Measurements from ENCODE around the gene SLC6A6. TPM values are rescaled to one million over a fixed set of nuclear protein-coding genes. Genes with fewer than 3 reads are reported as not detected.

Gene SLC6A6
- total RNA-seq, 1 donor from 2014 or later, result 24.2 TPM

DNA sequence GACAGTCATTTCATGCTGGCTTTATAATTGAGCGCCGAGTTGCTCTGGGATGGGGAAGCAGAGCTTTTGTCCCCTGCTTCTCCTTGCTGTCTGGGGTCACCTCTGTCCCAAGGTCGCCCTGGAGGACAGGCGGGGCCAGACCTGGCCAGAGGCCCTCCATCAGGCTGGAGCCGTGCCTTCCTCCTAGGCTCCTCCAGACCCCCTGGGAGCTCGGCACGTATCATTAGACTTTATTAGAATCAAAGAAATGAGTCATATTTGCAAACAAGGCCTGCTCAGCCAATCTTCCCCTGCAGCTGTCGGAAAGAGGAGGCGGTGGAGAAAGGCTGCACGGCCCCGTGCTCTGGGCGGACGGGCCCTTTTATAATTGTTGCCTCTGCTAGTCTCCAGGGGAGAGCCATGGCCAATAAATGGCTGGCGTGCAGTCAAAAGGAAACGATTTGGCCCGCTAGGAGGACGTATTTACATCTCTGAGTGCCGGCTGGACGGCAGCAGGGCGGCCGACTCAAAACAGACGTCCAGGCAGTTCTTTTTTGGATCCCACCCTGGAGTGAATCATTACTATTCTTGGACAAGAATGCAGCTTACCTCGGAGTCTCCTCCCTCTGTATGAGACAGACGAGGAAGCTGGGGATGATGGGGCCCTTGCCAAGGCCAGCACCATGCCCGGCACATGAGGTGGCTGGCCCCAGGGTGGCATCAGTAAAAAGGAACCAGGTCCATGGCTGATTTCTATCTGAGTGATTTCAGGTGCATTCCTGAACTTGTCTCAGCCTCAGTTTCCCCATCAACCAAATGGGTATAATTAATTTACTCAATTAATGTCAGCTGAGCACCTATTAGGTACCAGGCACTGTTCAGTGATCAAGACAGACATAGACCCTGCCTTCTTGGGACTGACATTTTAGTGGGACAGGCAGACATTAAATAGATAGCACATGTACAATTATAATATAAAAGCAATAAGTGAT, 50.6 kb downstream of the SLC6A6 start:
- Mint-ChIP-seq H3K4me1 (ENCODE audit: low read depth, unreplicated experiment) (peaks cover 31% of the 10 kb centered on the region), H3K4me3 (ENCODE audit: unreplicated experiment) (no peak overlapping the region), H3K9me3 (ENCODE audit: unreplicated experiment) (peaks cover 4% of the 10 kb centered on the region), H3K27ac (ENCODE audit: unreplicated experiment) (peak overlapping the region; percentile 85), H3K36me3 (ENCODE audit: low read depth, unreplicated experiment) (peaks cover 14% of the 10 kb centered on the region), H3K27me3 (ENCODE audit: low read depth, unreplicated experiment) (no peaks in the 10 kb centered on the region)
- peak overlapping the region; percentile 2 for H3K4me3 ChIP-seq (ENCODE audit: insufficient read depth, low read depth, low read length)
- FAIRE-seq (peak; percentile 95), DNase-seq (ENCODE audit: low read depth) (peak; percentile 98)
- H3K9ac ChIP-seq (ENCODE audit: low read length), result peak overlapping the region; percentile 84
- peak overlapping the region; percentile 97 for H3K27ac ChIP-seq (ENCODE audit: low read depth, low read length)
- peaks cover 5% of the 10 kb centered on the region for H4K20me1 ChIP-seq (ENCODE audit: insufficient read depth, low read length)
- H2AFZ ChIP-seq (ENCODE audit: low read depth, low read length), result no peak overlapping the region
- H3K4me1 ChIP-seq (ENCODE audit: insufficient read depth, low read length), result peaks cover 35% of the 10 kb centered on the region
- no peaks in the 10 kb centered on the region for H3K27me3 ChIP-seq (ENCODE audit: insufficient read depth, low read length)
- no peaks in the 10 kb centered on the region for H3K79me2 ChIP-seq (ENCODE audit: insufficient read depth, low read length)
- H3K36me3 ChIP-seq (ENCODE audit: insufficient read depth, low read length), result peaks cover 6% of the 10 kb centered on the region
- no peaks in the 10 kb centered on the region for H3K9me3 ChIP-seq (ENCODE audit: insufficient read depth, low read depth, low read length)
- peak overlapping the region; percentile 82 for H3K4me2 ChIP-seq (ENCODE audit: low read length)
- TF ChIP-seq EZH2 (IDR thresholded peaks at IDR 0.05; ENCODE audit: insufficient read depth, low read length), result no peak
- TF ChIP-seq, protein P1, sequence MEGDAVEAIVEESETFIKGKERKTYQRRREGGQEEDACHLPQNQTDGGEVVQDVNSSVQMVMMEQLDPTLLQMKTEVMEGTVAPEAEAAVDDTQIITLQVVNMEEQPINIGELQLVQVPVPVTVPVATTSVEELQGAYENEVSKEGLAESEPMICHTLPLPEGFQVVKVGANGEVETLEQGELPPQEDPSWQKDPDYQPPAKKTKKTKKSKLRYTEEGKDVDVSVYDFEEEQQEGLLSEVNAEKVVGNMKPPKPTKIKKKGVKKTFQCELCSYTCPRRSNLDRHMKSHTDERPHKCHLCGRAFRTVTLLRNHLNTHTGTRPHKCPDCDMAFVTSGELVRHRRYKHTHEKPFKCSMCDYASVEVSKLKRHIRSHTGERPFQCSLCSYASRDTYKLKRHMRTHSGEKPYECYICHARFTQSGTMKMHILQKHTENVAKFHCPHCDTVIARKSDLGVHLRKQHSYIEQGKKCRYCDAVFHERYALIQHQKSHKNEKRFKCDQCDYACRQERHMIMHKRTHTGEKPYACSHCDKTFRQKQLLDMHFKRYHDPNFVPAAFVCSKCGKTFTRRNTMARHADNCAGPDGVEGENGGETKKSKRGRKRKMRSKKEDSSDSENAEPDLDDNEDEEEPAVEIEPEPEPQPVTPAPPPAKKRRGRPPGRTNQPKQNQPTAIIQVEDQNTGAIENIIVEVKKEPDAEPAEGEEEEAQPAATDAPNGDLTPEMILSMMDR (IDR thresholded peaks at IDR 0.05; ENCODE audit: insufficient read depth, low read depth, low read length), result no peak

DNA sequence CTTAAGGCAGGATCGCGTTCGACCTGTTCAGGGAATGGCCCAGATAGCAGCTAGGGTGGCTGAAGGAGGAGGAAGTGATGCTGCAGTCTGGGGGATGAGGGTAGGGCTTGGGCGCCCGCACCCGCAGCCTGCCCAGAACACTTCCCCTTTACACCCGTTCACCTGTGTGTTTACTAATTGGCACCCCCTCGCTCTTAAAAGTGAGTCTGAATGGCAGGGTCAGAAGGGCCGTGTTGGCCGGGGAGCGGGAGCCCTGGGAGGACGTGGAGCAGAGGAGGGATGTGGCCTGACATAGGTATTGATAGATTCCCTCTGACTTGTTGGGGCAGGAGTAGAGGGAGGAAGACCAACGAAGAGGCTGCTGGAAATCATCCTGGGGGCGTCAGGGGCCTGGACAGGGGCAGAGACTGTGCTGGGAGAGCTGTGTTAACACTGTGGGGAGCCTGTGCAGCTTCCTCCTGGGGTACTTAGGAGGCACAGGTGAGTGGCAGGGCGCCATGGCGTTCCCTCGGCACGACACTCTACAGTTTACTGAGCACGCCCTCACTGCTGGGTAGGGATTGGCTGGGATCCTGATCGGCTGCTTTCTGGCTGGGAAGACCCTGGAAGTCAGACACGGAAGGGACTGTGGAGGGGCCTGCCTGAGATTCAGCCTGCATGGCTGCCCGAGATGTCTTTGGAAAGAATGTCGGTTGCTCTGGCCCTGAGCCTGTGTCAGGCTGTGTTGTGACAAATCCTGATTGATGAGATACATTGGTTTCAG, 51.7 kb downstream of the SLC6A6 start:
- H3K36me3 ChIP-seq (ENCODE audit: insufficient read depth, low read length), result no peaks in the 10 kb centered on the region
- H3K9me3 ChIP-seq (ENCODE audit: insufficient read depth, low read depth, low read length), result no peaks in the 10 kb centered on the region
- H2AFZ ChIP-seq (ENCODE audit: low read depth, low read length), result no peak overlapping the region
- H3K4me1 ChIP-seq (ENCODE audit: insufficient read depth, low read length), result peaks cover 44% of the 10 kb centered on the region
- H3K4me2 ChIP-seq (ENCODE audit: low read length), result peak overlapping the region; percentile 82
- Mint-ChIP-seq H3K27ac (ENCODE audit: unreplicated experiment) (peak overlapping the region; percentile 69), H3K36me3 (ENCODE audit: low read depth, unreplicated experiment) (peaks cover 6% of the 10 kb centered on the region), H3K27me3 (ENCODE audit: low read depth, unreplicated experiment) (no peaks in the 10 kb centered on the region), H3K9me3 (ENCODE audit: unreplicated experiment) (no peaks in the 10 kb centered on the region), H3K4me1 (ENCODE audit: low read depth, unreplicated experiment) (peaks cover 41% of the 10 kb centered on the region), H3K4me3 (ENCODE audit: unreplicated experiment) (no peak overlapping the region)
- H4K20me1 ChIP-seq (ENCODE audit: insufficient read depth, low read length), result peaks cover 5% of the 10 kb centered on the region
- DNase-seq (ENCODE audit: low read depth) (no peak), FAIRE-seq (no peak)
- no peak overlapping the region for H3K4me3 ChIP-seq (ENCODE audit: insufficient read depth, low read depth, low read length)
- peak overlapping the region; percentile 13 for H3K9ac ChIP-seq (ENCODE audit: low read length)
- TF ChIP-seq, protein P1 (IDR thresholded peaks at IDR 0.05; ENCODE audit: insufficient read depth, low read depth, low read length), result no peak
- no peak for TF ChIP-seq EZH2 (IDR thresholded peaks at IDR 0.05; ENCODE audit: insufficient read depth, low read length)
- H3K27me3 ChIP-seq (ENCODE audit: insufficient read depth, low read length), result no peaks in the 10 kb centered on the region
- no peaks in the 10 kb centered on the region for H3K79me2 ChIP-seq (ENCODE audit: insufficient read depth, low read length)
- peak overlapping the region; percentile 97 for H3K27ac ChIP-seq (ENCODE audit: low read depth, low read length)

Measured in astrocyte (in vitro differentiated cells and primary cell).